Panc1 (cell line): Measurements from ENCODE around the gene KCNMA1. TPM values are rescaled to one million over a fixed set of nuclear protein-coding genes. Genes with fewer than 3 reads are reported as not detected.

Experiments used
- ATAC-seq: fragments of 200-7000 bp; cut with Tn5 transposase; 2 replicates; pipeline ENCODE4 v1.9.1; 2020; ENCODE audit warnings: mild to moderate bottlenecking, moderate library complexity
- BruUV-seq: library from RNA; stranded (reverse); fragments of 400-500 nt; replicated peaks from 2 replicates; lab custom pipeline; 2021; lab: Mats Ljungman, UMichigan
- CTCF ChIA-PET: fragments of 300-600 bp; sonication (Branson Sonifier 250); formaldehyde crosslinking; loops from one replicate; lab custom pipeline; 2022; ENCODE audit warnings: antibody characterized with exemption; lab: Charles Lee
- POLR2A ChIA-PET: fragments of 300-600 bp; sonication (Branson Sonifier 250); formaldehyde crosslinking; loops from one replicate; lab custom pipeline; 2022; ENCODE audit warnings: antibody characterized with exemption; lab: Charles Lee
- DNase-seq: peaks from one replicate; pipeline ENCODE4 v3.0.0-alpha.2; 2010; ENCODE audit warnings: low read depth, low spot score
- H3K27ac ChIP-seq: 2 replicates; pipeline ENCODE4 v1.5.1; 2011; ENCODE audit warnings: mild to moderate bottlenecking, low read length, inconsistent platforms
- H3K27me3 ChIP-seq: fragments of 200-500 bp; sonication (Bioruptor generic); 2 replicates; pipeline ENCODE4 v1.6.0; 2014; ENCODE audit warnings: low read length, inconsistent platforms; ENCODE audit not compliant: control insufficient read depth, insufficient read depth
- H3K36me3 ChIP-seq: fragments of 200-500 bp; sonication (Bioruptor generic); 2 replicates; pipeline ENCODE4 v1.5.1; 2014; ENCODE audit warnings: inconsistent platforms, mild to moderate bottlenecking, low read length, moderate library complexity; ENCODE audit not compliant: control insufficient read depth, insufficient read depth
- H3K4me1 ChIP-seq: 2 replicates; pipeline ENCODE4 v1.5.1; 2011; ENCODE audit warnings: inconsistent platforms, mild to moderate bottlenecking, low read length, moderate library complexity; ENCODE audit not compliant: control insufficient read depth, insufficient read depth
- H3K4me3 ChIP-seq, 2 experiments: 2 replicates each; pipeline ENCODE4 v1.5.1; 2011 to 2012; ENCODE audit warnings: low read depth in 2 of 2, low read length in 2 of 2, mild to moderate bottlenecking in 2 of 2, inconsistent platforms in 1 of 2, moderate library complexity in 1 of 2
- H3K9me3 ChIP-seq: fragments of 200-500 bp; sonication (Bioruptor generic); 2 replicates; pipeline ENCODE4 v1.5.1; 2014; ENCODE audit warnings: low read depth, mild to moderate bottlenecking, inconsistent platforms, low read length, moderate library complexity; ENCODE audit not compliant: control insufficient read depth, insufficient read depth
- POLR2AphosphoS5 ChIP-seq: IDR thresholded peaks from 2 replicates; pipeline ENCODE4 v1.6.1; 2012; ENCODE audit warnings: mild to moderate bottlenecking, low read depth, low read length, moderate library complexity
- SIN3A ChIP-seq: IDR thresholded peaks from 2 replicates; pipeline ENCODE4 v1.6.1; 2012; ENCODE audit warnings: low read depth, mild to moderate bottlenecking, low read length, moderate library complexity, borderline replicate concordance; ENCODE audit not compliant: insufficient read depth
- TCF7L2 ChIP-seq: IDR thresholded peaks from 2 replicates; pipeline ENCODE4 v1.6.1; 2011; ENCODE audit warnings: mild to moderate bottlenecking, low read depth, low read length, inconsistent platforms
- in situ Hi-C: cut with HindIII; loops from 2 replicates; pipeline ENCODE4 v1.10.0; 2016; ENCODE audit warnings: low sequenced_read_pairs, low pct_unique_long_range_greater_than_20kb
- intact Hi-C: fragments of 100-400 bp; cut with micrococcal nuclease; formaldehyde crosslinking; loops from one replicate; pipeline ENCODE4 v1.10.0; 2022; ENCODE audit not compliant: unreplicated experiment
- total RNA-seq: library from RNA; stranded (reverse); gene quantifications from one replicate; pipeline ENCODE4 v1.2.1, GENCODE V29; 2021; ENCODE audit not compliant: unreplicated experiment
- TF ChIP-seq, protein P1 (sequence below): fragments of 450-650 bp; IDR thresholded peaks from 2 replicates; pipeline ENCODE4 v1.5.1; 2017; ENCODE audit warnings: mild to moderate bottlenecking
- TF ChIP-seq, protein P2 (sequence below), 2 experiments: IDR thresholded peaks; 2 replicates each; pipeline ENCODE4 v1.6.1; 2011 to 2012; ENCODE audit warnings: low read depth in 2 of 2, control low read depth in 1 of 2, low read length in 1 of 2, mild to moderate bottlenecking in 1 of 2, moderate library complexity in 1 of 2; ENCODE audit not compliant: insufficient read depth in 1 of 2

The KCNMA1 gene
- total RNA-seq, 1 experiment from 2014 or later = 91.9 TPM

DNA sequence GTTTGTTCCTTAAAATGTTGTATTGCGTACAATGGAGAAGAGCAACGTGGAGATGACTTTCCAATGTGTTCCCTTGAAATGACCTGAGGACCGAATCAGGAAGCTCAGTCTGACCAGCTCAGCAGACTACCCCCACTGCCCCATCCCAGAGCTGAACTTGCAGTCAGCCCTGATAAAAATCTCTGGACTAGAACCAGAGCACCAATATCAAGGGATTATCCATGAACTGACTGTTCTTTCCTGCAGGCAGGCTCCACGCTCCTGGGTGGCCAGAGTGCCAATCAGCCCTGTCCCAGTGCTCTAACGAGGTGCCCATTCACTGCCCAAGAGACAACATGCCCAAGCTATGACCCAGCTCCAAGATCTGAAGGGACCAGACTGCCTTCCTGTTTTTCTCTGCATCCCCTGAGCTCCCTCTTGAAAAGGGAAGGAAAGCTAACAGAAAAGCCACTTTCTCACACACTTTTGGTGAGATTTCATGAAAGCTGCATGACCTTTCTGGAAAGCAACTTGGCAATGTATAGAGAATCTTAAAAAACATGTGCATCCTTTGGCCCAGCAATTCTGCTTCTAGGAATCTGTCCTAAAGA lies 130.2 kb downstream of the KCNMA1 start:
- peak overlapping the region; percentile 88 for H3K27ac ChIP-seq
- no peaks in the 10 kb centered on the region for H3K27me3 ChIP-seq
- no peak overlapping the region for H3K4me3 ChIP-seq
- no peak for TF ChIP-seq POLR2AphosphoS5
- TF ChIP-seq, protein P1, sequence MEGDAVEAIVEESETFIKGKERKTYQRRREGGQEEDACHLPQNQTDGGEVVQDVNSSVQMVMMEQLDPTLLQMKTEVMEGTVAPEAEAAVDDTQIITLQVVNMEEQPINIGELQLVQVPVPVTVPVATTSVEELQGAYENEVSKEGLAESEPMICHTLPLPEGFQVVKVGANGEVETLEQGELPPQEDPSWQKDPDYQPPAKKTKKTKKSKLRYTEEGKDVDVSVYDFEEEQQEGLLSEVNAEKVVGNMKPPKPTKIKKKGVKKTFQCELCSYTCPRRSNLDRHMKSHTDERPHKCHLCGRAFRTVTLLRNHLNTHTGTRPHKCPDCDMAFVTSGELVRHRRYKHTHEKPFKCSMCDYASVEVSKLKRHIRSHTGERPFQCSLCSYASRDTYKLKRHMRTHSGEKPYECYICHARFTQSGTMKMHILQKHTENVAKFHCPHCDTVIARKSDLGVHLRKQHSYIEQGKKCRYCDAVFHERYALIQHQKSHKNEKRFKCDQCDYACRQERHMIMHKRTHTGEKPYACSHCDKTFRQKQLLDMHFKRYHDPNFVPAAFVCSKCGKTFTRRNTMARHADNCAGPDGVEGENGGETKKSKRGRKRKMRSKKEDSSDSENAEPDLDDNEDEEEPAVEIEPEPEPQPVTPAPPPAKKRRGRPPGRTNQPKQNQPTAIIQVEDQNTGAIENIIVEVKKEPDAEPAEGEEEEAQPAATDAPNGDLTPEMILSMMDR = no peak
- TF ChIP-seq, protein P2, sequence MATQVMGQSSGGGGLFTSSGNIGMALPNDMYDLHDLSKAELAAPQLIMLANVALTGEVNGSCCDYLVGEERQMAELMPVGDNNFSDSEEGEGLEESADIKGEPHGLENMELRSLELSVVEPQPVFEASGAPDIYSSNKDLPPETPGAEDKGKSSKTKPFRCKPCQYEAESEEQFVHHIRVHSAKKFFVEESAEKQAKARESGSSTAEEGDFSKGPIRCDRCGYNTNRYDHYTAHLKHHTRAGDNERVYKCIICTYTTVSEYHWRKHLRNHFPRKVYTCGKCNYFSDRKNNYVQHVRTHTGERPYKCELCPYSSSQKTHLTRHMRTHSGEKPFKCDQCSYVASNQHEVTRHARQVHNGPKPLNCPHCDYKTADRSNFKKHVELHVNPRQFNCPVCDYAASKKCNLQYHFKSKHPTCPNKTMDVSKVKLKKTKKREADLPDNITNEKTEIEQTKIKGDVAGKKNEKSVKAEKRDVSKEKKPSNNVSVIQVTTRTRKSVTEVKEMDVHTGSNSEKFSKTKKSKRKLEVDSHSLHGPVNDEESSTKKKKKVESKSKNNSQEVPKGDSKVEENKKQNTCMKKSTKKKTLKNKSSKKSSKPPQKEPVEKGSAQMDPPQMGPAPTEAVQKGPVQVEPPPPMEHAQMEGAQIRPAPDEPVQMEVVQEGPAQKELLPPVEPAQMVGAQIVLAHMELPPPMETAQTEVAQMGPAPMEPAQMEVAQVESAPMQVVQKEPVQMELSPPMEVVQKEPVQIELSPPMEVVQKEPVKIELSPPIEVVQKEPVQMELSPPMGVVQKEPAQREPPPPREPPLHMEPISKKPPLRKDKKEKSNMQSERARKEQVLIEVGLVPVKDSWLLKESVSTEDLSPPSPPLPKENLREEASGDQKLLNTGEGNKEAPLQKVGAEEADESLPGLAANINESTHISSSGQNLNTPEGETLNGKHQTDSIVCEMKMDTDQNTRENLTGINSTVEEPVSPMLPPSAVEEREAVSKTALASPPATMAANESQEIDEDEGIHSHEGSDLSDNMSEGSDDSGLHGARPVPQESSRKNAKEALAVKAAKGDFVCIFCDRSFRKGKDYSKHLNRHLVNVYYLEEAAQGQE (IDR thresholded peaks at IDR 0.05; ENCODE audit: insufficient read depth in 1 of 2, low read depth in 2 of 2, low read length in 1 of 2) = no peak
- no peak for TF ChIP-seq SIN3A
- no peak for TF ChIP-seq TCF7L2
- ChIA-PET CTCF (interaction anchor here (1.0 to 1.5 kb wide), 2 partner anchors 17 to 23 kb away, joined by 3 to 9 read pairs; no protein-coding TSS in a partner anchor), POLR2A (interaction anchor here (0.6 kb wide), 1 partner anchor 24 kb away, joined by 3 read pairs; no protein-coding TSS in a partner anchor)
- in situ Hi-C loops (no loop called here), intact Hi-C loops (no loop called here)
- H3K9me3 ChIP-seq = no peaks in the 10 kb centered on the region
- no peak for DNase-seq
- peak; percentile 40 for ATAC-seq
- no TSS peak for BruUV-seq
- no peaks in the 10 kb centered on the region for H3K36me3 ChIP-seq
- H3K4me1 ChIP-seq = peaks cover 82% of the 10 kb centered on the region

DNA sequence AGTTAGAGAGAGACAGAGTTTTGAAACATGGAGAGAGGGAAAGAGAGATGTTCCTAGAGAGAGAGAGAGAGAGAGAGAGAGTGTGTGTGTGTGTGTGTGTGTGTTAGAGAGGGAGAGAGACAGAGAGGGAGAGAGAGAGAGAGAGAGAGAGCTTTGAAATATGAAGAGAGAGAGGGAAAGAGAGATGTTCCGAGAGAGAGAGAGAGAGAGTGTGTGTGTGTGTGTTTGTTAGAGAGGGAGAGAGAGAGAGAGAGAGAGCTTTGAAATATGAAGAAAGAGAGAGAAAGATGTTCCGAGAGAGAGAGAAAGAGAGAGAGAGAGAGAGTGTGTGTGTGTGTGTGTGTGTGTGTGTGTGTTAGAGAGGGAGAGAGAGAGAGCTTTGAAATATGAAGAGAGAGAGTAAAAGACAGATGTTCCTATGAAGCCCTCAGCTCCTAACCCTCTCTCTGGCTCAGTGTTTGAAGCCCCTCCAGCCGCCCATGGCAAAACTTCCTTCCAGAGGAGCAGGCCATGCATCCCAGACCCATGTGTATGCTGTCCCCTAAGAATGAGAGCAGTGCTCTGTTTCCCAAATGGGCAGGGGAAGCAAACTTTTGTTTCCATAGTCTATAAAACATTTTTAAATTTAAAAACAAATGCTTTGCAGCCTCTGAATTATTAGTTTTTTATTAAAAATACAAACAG lies 130.9 kb downstream of the KCNMA1 start:
- Histone ChIP-seq H3K27me3 (no peaks in the 10 kb centered on the region), H3K27ac (peak overlapping the region; percentile 88), H3K9me3 (no peaks in the 10 kb centered on the region), H3K4me1 (peaks cover 82% of the 10 kb centered on the region), H3K4me3 (no peak overlapping the region), H3K36me3 (no peaks in the 10 kb centered on the region)
- DNase-seq (no peak), ATAC-seq (no peak)
- ChIA-PET CTCF (interaction anchor here (0.5 to 1.5 kb wide), 4 partner anchors 11 to 89 kb away, joined by 3 to 9 read pairs (median 4); no protein-coding TSS in a partner anchor), POLR2A (interaction anchor here (0.6 to 0.7 kb wide), 3 partner anchors 58 to 210 kb away, joined by 4 to 6 read pairs (median 6); no protein-coding TSS in a partner anchor)
- in situ Hi-C loops (no loop called here), intact Hi-C loops (no loop called here)
- TF ChIP-seq TCF7L2 = peak; percentile 48; the same call in 1 of the 2 replicates
- no peak for TF ChIP-seq POLR2AphosphoS5
- no TSS peak for BruUV-seq
